ENCODE measurements around the gene FAM149A. TPM values are rescaled to one million over a fixed set of nuclear protein-coding genes. Genes with fewer than 3 reads are reported as not detected.

The FAM149A gene
- total and polyA plus RNA-seq, 10 donors, result 0.61 to 7.3 (median 3.2) TPM

GRCh38 chr4:186202490-186203140 lies 98.1 kb downstream of the FAM149A start:
- Histone ChIP-seq H3K9me3 (no peaks in the 10 kb centered on the region), H3K27me3 (replicated peaks in 1 of 7) (no peaks in the 10 kb centered on the region), H3K27ac (peak overlapping the region in 2 of 8 donors; percentile 33 to 80), H3K4me3 (no peak overlapping the region), H3K4me1 (peaks cover 0 to 35% (median 9%) of the 10 kb centered on the region in 6 donors), H3K36me3 (peaks cover 0 to 12% (median 0%) of the 10 kb centered on the region in 6 donors)
- 78 to 94% (median 90%) methylated on average over 8 of the region's 8 CpGs for WGBS, 5 donors
- intact Hi-C loops (cut with DNase I; ENCODE audit: low total_unique reads), result no loop called here
- no peak for TF ChIP-seq POLR2A (IDR thresholded peaks at IDR 0.05)
- no peak for TF ChIP-seq CTCF (IDR thresholded peaks at IDR 0.05 in 8 of 11, conservative IDR thresholded peaks at IDR 0.05 in 3 of 11)
- TF ChIP-seq POLR2AphosphoS5 (IDR thresholded peaks at IDR 0.05), result no peak
- DNase-seq, result no peak

GRCh38 chr4:186203406-186203805 lies 98.9 kb downstream of the FAM149A start:
- intact Hi-C loops (cut with DNase I; ENCODE audit: low total_unique reads), result no loop called here
- Histone ChIP-seq H3K9me3 (no peaks in the 10 kb centered on the region), H3K4me1 (peaks cover 0 to 35% (median 9%) of the 10 kb centered on the region in 6 donors), H3K27ac (peak overlapping the region in 3 of 8 donors; percentile 19 to 80 (median 64)), H3K4me3 (peak overlapping the region in 2 of 8 donors; percentile 23 to 64), H3K27me3 (replicated peaks in 1 of 7) (no peaks in the 10 kb centered on the region), H3K36me3 (peaks cover 0 to 9% (median 0%) of the 10 kb centered on the region in 6 donors)
- 43 to 68% (median 55%) methylated on average over 9 to 12 of the region's 12 CpGs for WGBS, 5 donors
- DNase-seq, result no peak
- TF ChIP-seq CTCF (IDR thresholded peaks at IDR 0.05 in 8 of 11, conservative IDR thresholded peaks at IDR 0.05 in 3 of 11) (no peak), POLR2AphosphoS5 (IDR thresholded peaks at IDR 0.05) (peak in 2 of 3 donors; percentile 33 to 40), POLR2A (IDR thresholded peaks at IDR 0.05) (no peak)

DNA sequence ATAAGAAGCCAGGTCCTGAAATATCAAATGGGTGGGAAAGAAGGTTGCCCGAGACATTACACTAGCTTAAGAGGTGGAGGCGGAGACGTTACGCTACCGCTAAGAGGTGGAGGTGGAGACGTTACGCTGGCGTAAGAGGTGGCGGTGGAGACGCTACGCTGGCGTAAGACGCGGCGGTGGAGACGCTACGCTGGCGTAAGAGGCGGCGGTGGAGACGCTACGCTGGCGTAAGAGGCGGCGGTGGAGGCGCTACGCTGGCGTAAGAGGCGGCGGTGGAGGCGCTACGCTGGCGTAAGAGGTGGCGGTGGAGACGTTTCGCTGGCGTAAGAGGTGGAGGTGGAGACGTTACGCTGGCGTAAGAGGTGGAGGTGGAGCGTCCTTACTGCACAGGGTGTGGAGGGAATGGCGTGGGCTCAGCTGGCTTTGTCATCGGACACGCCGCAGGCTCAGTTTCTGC lies 99.6 kb downstream of the FAM149A start:
- H3K4me1 ChIP-seq, result peaks cover 0 to 35% (median 9%) of the 10 kb centered on the region in 6 donors
- peak overlapping the region in 3 of 8 donors; percentile 19 to 80 (median 64) for H3K27ac ChIP-seq
- intact Hi-C loops (cut with DNase I; ENCODE audit: low total_unique reads), result no loop called here
- H3K36me3 ChIP-seq, result peaks cover 0 to 7% (median 5%) of the 10 kb centered on the region in 6 donors
- DNase-seq, result no peak
- WGBS, 5 donors, result 42 to 84% (median 57%) methylated on average over 44 to 45 of the region's 45 CpGs
- H3K9me3 ChIP-seq, result peaks cover 0 to 6% (median 4%) of the 10 kb centered on the region in 8 donors
- no peaks in the 10 kb centered on the region for H3K27me3 ChIP-seq (replicated peaks in 1 of 7)
- TF ChIP-seq POLR2AphosphoS5 (IDR thresholded peaks at IDR 0.05) (no peak), POLR2A (IDR thresholded peaks at IDR 0.05) (no peak), CTCF (IDR thresholded peaks at IDR 0.05 in 8 of 11, conservative IDR thresholded peaks at IDR 0.05 in 3 of 11) (no peak)
- H3K4me3 ChIP-seq, result peak overlapping the region in 3 of 8 donors; percentile 13 to 64 (median 23)

- Histone ChIP-seq H3K4me3 (peak overlapping the region in 3 of 8 donors; percentile 13 to 64 (median 23)), H3K36me3 (peaks cover 0 to 12% (median 11%) of the 10 kb centered on the region in 6 donors), H3K27me3 (replicated peaks in 1 of 7) (no peaks in the 10 kb centered on the region), H3K4me1 (peaks cover 0 to 35% (median 9%) of the 10 kb centered on the region in 6 donors), H3K27ac (peak overlapping the region in 3 of 8 donors; percentile 19 to 80 (median 64)), H3K9me3 (peaks cover 0 to 11% (median 8%) of the 10 kb centered on the region in 8 donors)
- TF ChIP-seq POLR2AphosphoS5 (IDR thresholded peaks at IDR 0.05) (no peak), POLR2A (IDR thresholded peaks at IDR 0.05) (no peak), CTCF (IDR thresholded peaks at IDR 0.05 in 8 of 11, conservative IDR thresholded peaks at IDR 0.05 in 3 of 11) (no peak)
- DNase-seq, result no peak
- intact Hi-C loops (cut with DNase I; ENCODE audit: low total_unique reads), result no loop called here
- WGBS, 5 donors, result 82 to 92% (median 86%) methylated on average over 13 of the region's 13 CpGs
These were observed 100.2 kb downstream of the FAM149A start for GRCh38 chr4:186204686-186205085.

Measured in spleen (tissue), 11 donors.